Heart left ventricle (tissue), 13 donors: ENCODE results near the gene MROH8.

ENCODE experiments used
- POLR2A ChIP-seq, 2 donors: fragments of 450-650 bp; IDR thresholded peaks; one replicate each; pipeline ENCODE4 v1.6.1; 2017; ENCODE audit warnings: antibody characterized with exemption in 2 of 2, mild to moderate bottlenecking in 2 of 2, moderate library complexity in 2 of 2
- TF ChIP-seq, protein P1 (sequence below), 12 donors: fragments of 200-600 bp; sonication (generic) in 4 of 12; IDR thresholded peaks; one replicate each; pipeline versions ENCODE4 v1.5.0 to v1.8.0; 2018 to 2022; ENCODE audit warnings: antibody characterized with exemption in 12 of 12, mild to moderate bottlenecking in 5 of 12
- donor health status: ischemic (EF 13 %, LVEDD 7.1; RV severe dilation, severe dysfunction).
- donor health status: DM: no; HTN: yes; CAD: no.
- donor health status: DM: no; HTN: no; CAD: no.
- donor health status: ischemic (EF 25% LVEDD 6.9; RV normal size, moderate dysfunction).
- donor health status: ischemic (EF 25% LVEDD 5.7; RV mildly dilated, moderate dysfunction).
- donor health status: ischemic (EF 35%, LVEDD 5.7; RV mildly dilated, moderate dysfunction).
- donor health status: nonischemic (EF 11% LVEDD 7.7; RV severe dilation, severe dysfunction).
- donor health status: DM: yes; HTN: yes; CAD: no.
- donor health status: PGD.
- donor health status: ischemic (EF 29% LVEDD 5.4; RV normal size, mild dysfunction).
- donor health status: nonischemic (EF 23%, LVEDD 6.1; RV moderate dilation, normal function).

DNA sequence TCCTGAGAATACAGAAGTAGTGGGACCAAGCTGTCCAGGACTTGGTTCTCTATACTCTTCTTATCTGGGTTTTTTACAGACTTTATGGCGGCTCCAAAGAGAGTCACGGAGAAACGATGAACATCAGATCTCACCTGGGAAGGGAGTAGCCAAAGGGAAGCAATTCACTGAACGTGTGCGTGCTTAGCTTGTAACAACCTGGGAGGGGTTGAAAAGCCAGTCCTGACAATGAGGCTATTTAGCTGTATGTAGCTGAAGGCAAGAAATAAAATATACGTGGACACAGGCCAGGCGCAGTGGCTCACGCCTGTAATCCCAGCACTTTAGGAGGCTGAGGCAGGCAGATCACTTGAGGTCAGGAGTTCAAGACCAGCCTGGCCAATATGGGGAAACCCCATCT lies 65.3 kb downstream of the MROH8 start:
- TF ChIP-seq, protein P1, sequence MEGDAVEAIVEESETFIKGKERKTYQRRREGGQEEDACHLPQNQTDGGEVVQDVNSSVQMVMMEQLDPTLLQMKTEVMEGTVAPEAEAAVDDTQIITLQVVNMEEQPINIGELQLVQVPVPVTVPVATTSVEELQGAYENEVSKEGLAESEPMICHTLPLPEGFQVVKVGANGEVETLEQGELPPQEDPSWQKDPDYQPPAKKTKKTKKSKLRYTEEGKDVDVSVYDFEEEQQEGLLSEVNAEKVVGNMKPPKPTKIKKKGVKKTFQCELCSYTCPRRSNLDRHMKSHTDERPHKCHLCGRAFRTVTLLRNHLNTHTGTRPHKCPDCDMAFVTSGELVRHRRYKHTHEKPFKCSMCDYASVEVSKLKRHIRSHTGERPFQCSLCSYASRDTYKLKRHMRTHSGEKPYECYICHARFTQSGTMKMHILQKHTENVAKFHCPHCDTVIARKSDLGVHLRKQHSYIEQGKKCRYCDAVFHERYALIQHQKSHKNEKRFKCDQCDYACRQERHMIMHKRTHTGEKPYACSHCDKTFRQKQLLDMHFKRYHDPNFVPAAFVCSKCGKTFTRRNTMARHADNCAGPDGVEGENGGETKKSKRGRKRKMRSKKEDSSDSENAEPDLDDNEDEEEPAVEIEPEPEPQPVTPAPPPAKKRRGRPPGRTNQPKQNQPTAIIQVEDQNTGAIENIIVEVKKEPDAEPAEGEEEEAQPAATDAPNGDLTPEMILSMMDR (IDR thresholded peaks at IDR 0.05), result no peak
- no peak for TF ChIP-seq POLR2A (IDR thresholded peaks at IDR 0.05)
